SK-N-MC (cell line): ENCODE data around the gene PJA1.

Experiments used
- EZH2 ChIP-seq: fragments of 200-600 bp; sonication (generic); IDR thresholded peaks from one replicate; pipeline ENCODE4 v1.6.1; 2017; ENCODE audit warnings: antibody characterized with exemption
- FOXP2 ChIP-seq: optimal IDR thresholded peaks from 2 replicates; pipeline ENCODE3; 2011; ENCODE audit warnings: mild to moderate bottlenecking, moderate library complexity; ENCODE audit not compliant: insufficient read depth; ENCODE audit errors: extremely low read length, control extremely low read depth
- POLR2AphosphoS5 ChIP-seq: IDR thresholded peaks from 2 replicates; pipeline ENCODE4 v1.6.1; 2012; ENCODE audit warnings: mild to moderate bottlenecking, low read depth, low read length, borderline replicate concordance

GRCh38 chrX:69195810-69196209 lies 30.6 kb upstream of the PJA1 start:
- TF ChIP-seq EZH2 (no peak), POLR2AphosphoS5 (no peak), FOXP2 (no peak)
